Cardiac septum (tissue), 1 donor: ENCODE results near the gene TST. TPM values are rescaled to one million over a fixed set of nuclear protein-coding genes. Genes with fewer than 3 reads are reported as not detected.

Experiments used
- DNase-seq: peaks from one replicate; pipeline ENCODE4 v3.0.0-alpha.2; 2020; ENCODE audit warnings: low spot score
- intact Hi-C: fragments of 100-400 bp; cut with DNase I; formaldehyde crosslinking; loops from one replicate; pipeline ENCODE4 v1.14.0; 2022
- total RNA-seq: library from RNA; stranded (reverse); fragmentation: NEBNext Ultra II Directional; extraction: Animal tissue kit (Norgen Biotek cat#: 25700); gene quantifications from one replicate; pipeline ENCODE4 v1.2.1, GENCODE V29; 2021
- donor health status: DM: no; HTN: no; CAD: no.

The TST gene
- total RNA-seq, 1 donor from 2014 or later, result 29.7 TPM

DNA sequence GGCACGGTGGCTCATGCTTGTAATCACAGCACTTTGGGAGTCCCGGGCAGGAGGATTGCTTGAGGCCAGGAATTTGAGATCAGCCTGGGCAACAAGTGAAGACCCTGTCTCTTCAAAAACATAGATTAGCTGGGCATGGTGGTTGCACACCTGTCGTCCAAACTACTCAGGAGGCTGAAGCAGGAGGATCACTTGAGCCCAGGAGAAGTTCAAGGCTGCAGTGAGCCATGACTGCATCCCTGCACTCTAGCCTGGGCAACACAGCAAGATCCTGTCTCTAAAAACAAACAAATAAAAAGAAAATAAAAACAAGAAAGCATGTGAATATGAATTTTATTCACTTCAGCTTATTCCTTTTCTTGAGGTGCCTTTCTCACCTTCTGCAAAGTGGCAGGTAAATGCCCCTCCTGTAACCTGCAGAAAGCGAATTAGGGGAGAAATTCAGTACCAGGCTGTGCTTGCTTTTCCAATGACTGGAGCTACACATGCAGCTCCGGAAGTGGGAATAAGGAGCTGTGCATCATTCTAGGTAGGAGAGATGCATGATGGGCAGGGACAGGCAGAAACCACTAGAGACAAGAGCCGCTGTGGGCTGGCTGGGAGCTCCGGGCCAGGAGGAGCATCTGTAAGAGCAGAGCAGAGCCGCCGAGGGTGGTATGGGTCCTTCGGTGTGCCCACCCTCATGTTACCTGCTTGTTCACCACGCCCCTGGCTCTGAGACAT, 17.6 kb upstream of the TST start:
- no peak for DNase-seq
- intact Hi-C loops, result no loop called here

DNA sequence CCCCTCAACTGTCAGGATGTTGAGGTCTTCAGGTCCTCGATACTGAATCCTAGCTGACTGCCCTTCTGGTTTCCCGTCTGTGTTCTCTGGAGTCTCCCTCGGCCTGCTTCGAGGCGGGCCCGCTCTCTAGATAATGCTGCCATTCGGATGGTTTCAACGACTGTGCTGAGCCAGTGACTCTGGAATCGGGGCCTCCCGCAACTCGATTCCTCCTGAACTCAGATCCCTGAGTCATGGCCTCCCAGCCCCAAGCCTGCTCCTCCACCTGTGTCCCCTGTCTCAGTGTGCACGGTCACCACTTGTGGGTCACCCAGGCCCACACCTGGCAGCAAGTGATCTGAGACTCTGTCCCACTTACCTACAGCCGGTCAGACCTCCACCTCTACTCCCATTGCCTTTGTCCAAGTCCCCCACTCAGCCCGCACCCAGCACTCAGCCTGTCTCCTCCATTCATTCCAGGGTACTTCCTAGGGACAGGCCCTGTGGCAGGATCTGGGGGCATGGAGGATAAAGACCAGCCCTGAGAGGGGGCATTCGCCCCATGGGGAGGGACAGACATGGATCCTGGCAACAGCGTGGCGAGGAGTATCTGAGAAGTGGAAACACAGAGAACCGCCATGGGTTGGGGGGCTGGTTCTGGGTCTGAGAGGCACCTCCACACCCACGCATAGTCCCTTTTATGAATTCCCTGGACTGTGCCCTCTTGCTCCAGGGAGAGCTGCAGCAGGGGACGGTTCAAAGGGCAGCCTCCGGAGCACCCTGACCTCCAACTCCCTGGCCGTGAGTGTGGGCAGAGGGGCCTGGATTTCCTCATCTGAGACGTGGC, 14.6 kb upstream of the TST start:
- intact Hi-C loops, result no loop called here
- no peak for DNase-seq

DNA sequence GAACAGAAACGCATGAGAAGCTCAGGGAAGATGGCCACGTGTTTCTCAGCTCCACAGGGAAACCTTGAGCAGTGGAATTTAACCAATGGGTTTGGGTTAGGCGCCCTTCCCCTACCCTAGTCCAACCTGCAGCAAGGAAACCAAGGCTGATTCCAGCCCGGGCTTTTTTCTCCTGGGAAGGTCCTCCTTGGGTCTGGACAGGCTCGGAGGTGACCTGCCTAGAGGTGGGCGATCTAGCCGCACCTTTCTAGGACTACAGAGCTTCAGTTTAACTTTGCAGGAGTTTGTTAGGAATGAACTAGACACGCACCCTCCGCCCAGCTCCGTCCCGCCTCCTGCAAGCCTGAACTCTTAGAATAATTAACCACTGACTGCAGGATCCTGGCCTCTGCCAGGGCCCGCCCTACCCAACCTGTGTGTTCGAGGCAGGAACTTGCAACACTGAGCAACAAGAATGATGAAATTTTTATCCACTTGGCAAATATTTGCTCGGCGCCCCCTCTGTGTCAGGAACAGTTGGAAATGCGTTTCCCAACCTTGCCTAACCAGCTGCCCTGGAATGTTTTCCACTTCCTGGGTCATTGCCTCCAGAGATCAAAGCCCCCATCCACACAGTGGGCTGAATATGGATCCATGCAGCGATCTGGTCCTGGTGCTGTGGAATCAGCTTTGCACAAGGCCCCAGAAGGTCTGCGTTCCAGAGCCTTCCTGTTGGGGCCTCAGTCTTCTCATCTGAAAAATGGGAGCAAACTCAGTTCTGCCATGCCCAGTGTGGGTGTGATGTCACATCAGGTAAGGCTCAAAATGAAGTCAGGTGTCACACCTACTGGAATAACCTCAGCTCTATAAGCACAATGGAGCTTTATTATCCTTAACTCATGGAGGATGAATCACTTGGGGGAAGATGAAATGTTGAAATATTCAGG, 13.6 kb upstream of the TST start:
- intact Hi-C loops, result no loop called here
- no peak for DNase-seq

DNA sequence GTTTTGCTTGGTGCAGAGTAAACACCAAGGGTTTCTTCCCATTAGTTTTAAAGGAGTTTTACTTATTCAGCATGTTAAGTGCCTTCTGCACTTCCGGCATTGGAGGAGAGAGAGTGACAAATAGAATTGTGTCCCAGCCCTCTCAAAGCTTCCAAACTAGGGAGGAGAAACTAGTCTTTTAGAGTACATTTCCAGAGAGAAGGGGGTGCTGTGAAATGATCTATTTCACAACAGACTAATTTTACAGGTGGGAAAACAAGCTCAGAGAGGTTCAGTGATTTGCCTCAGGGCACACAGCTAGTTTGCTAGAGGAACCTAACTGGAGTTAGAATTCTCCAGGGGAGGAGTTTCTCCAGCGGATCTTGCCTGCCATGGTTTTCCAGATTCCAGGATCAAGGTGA, 12.9 kb upstream of the TST start:
- intact Hi-C loops, result no loop called here
- no peak for DNase-seq

DNA sequence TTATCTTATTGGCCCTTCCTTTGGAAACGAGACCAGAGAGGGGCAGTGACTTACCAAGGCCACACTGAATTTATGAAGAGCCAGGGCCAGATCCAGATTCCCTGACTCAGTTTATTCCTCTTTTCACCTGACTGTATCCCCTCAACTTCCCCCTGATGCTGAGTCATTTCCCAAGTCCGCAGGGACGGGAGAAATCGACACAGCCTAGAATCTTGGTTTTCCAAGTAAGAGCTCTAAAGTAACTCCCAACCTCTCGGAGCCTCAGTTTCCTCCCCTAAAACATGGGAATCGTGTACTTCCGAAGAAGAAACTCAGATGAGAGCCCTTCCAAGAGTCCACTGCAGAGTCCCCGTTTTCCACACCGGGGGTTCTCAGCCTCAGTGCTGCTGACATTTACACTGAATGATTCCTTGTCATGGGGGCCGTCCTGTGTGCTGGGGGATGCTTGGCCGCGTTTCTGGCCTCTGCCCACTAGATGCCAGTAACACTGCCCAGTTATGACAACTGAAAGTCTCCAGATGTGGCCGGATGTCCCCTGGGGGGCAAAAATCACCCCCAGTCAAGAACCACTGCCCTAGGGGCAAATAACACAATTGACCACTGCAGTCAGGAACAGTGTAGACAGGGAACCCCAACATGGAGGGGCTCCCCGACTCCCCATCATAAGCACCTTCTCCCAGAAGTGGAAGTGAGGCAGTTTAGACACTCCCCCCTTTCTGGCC, 11.5 kb upstream of the TST start:
- intact Hi-C loops, result no loop called here
- no peak for DNase-seq

DNA sequence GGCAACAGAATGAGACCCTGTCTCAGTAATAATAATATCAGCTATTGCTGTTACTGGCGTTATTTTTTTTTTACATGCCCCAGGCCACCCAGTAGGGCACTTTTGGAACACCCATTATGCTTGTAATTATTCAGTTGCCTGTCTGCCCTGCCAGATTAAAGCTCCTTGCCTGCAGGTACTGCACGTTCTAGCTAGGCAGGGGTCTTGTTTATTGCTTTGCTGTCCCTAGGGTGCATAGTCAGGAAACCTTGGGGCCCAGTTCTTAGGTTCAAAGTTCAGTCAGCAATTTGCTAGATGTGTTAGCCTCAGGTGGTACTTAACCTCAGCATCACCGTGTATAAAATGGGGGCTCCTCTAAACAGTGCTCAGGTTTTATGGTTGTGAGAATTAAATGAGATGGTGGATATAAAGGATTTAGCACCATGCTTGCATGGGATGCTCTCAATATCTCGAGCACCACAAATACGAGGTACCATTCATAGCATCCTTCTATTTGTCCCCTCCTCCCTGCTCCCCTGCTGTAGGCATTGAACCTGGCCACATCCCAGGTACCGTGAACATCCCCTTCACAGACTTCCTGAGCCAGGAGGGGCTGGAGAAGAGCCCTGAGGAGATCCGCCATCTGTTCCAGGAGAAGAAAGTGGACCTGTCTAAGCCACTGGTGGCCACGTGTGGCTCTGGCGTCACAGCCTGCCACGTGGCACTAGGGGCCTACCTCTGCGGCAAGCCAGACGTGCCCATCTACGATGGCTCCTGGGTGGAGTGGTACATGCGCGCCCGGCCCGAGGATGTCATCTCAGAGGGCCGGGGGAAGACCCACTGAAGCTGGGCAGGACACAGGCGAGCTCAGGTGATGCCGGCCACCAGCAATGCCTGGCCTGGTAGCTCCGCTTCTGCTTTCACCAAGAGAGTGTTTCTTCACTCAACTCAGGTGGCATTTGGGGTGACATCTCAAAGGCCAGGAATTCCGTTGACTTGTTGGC, 9.7 kb upstream of the TST start:
- intact Hi-C loops, result no loop called here
- no peak for DNase-seq

DNA sequence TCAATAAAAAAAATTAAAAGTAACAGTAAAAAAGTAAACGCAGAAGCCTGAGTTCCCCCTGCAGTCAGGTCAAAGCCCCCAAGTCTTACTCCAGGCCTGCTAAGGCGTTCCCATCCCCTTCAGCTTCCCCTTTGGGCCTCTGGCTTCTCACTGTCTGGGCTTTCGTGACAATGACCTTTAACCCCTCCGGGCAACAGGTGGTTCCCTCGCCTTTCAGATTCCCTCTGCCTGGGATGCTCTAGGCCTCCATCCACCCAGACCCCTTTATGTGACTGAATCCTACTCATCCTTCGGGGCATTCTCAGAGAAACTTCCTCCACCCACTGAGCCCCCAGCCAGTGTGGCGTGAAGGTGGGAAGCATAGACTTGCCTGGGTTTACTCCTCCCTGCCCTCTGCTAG, 8.3 kb upstream of the TST start:
- intact Hi-C loops, result no loop called here
- DNase-seq, result no peak

DNA sequence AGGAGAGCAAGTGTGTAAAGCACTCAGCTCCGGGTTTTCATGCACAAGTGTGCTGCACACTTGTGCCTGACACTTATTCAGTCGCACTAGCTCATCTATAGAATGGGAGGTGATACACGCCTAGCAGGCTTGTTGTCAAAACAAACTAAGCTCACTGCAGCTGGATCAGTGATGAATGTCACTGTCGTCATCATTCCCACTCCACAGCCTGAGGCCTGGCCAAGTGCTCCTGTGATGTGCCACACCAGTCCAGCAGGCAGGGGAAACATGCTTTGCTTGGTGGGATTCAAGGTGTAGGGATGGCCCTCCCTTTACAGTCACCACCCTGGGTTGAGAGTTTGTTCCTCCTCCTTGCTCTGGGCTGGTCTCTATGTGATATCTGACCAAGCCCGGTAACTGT, 7.1 kb upstream of the TST start:
- intact Hi-C loops, result no loop called here
- no peak for DNase-seq

DNA sequence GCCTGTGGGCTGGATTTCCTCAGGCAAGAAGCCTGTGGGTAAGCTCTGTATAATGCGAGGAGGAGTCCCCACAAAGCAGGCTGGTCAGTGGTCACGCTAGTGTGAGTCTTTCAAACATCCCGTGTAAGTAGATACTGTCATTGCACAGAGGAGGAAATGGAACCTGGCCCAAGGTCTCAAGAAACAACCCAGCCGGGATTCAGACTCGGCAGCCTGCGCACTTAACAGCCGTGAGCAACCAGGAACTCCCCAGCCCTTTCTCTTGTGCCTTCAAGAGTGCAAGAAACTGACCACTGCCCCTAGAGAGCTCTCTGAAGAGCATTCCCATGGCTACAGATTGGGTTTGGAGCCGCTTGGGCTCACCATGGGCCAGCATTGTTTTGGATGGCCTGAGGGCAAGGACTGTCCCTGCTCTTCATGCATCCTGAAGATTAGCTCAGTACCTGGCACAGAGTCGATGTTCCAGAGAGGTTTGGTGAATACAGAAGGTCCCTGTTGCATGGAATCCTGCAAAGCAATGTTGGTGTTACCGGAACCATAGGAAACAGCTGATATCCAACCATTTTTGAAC, 6.3 kb upstream of the TST start:
- intact Hi-C loops, result no loop called here
- DNase-seq, result no peak

DNA sequence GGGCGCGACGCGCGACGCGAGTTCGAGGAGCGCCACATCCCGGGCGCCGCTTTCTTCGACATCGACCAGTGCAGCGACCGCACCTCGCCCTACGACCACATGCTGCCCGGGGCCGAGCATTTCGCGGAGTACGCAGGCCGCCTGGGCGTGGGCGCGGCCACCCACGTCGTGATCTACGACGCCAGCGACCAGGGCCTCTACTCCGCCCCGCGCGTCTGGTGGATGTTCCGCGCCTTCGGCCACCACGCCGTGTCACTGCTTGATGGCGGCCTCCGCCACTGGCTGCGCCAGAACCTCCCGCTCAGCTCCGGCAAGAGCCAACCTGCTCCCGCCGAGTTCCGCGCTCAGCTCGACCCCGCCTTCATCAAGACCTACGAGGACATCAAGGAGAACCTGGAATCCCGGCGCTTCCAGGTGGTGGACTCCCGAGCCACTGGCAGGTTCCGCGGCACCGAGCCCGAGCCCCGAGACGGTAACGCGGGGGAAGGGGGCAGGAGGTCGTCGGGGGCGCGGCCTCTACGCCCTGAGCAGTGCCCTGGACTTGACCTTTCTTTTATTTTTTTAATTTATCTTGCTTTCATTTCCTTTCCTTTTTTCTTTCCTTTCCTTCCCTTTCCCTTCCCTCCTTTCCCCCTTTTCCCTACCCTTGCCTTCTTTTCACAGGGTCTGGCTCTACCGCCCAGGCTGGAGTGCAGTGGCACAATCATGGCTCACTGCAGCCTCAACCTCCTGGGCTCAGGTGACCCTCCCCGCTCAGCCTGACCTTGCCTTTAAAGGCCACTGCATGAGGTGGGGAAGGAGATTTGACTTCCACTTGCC, 5.3 kb upstream of the TST start:
- intact Hi-C loops, result no loop called here

DNA sequence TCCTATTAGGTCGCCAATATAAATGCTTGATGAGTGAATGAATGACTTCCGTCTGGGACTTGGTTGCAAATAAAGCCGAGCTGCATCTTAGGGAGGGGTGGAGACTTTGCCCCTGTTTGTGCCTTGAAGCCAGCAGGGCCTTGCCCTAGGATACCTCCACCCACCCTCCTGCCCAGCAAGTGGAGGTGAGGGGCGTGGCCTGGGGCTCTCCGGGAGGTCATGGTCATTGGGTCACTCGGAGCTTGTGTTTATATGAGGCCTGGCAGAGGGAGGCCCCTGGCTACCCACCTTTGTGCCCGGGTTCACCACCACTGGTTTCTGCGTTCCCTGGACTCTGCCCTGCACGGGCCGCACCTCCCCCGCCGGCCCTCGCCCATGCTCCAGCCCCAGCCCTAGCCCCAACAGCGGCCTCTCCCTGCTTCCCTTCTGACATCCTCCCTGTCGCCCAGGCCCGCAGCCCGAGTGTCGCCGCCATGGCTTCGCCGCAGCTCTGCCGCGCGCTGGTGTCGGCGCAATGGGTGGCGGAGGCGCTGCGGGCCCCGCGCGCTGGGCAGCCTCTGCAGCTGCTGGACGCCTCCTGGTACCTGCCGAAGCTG, 4.6 kb upstream of the TST start:
- DNase-seq, result no peak
- intact Hi-C loops, result no loop called here

More for the DNA sequence above, 5.3 kb upstream of the TST start:
- no peak for DNase-seq

DNA sequence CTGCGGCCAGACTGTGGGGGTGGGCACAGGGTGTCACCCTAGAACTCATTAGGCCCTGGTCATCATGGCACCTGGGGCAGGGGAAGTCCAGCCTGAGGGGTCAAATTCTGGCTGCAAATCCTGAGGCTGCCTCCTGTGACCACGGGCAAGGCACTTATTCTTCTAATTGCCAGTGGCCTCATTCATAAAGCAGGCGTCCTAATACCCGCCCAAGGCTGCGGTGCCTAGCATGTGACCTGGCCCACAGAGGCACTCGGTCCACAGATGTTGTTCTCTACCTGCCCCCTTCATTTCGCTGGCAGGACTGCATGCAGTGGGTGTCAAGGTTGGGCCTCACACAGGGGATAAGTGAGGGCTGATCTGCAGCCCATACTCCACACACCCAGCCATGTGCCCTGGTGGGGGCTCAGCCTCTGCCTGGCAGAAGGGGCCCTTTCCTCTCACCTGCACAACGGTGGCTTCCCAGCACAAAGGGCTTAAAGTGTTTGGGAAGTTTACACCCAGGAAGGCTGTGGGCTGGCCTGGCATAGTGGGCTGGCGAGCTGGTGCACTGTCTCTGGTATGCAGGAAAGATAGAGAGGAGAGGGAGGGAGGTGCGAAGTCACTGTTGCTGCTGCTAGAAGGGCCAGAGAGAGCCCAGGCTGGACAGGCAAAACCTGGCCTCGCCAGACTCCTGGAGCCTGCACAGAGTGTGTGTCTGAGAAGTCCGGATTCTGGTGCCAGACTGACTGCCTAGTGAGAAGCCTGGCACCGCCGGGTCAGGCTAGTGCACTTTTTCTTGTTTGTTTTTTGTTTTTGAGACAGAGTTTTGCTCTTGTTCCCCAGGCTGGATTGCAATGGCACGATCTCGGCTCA, 3.5 kb upstream of the TST start:
- no peak for DNase-seq
- intact Hi-C loops, result no loop called here

DNA sequence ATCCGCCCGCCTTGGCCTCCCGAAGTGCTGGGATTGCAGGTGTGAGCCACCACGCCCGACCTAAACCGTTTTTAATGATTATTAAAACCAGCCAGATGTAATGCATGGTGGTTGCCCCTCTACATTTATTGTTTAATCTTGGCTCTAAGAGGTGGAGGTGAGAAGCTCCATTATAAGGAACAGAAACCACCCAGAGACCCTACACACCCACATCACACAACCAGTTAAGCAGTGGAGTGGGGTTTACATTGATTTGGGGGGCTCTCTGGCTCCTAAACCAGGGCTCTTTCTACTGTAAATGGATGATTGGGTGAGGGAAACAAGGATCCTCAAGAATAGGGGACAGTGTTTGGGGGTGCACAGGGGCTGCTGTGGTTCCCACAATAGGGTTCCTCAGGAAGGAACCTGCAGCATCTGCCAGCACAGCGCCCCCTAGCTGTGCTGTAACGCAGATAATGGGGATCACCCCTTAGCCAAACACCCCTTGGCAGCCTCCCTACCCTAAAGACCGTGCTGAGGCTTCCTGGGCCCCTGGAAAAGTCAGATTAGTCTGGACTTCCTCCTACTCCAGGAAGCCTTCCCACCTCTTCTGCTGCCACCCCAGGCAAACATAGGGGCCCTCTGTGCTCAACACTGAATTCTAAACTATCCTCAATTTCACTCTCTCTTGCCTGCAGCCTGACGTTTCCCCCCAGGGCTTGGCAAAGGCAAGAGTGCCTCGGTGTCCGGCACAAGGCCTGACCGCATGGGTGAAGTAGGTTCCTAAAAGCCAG, 2.6 kb upstream of the TST start:
- DNase-seq, result no peak
- intact Hi-C loops, result no loop called here

DNA sequence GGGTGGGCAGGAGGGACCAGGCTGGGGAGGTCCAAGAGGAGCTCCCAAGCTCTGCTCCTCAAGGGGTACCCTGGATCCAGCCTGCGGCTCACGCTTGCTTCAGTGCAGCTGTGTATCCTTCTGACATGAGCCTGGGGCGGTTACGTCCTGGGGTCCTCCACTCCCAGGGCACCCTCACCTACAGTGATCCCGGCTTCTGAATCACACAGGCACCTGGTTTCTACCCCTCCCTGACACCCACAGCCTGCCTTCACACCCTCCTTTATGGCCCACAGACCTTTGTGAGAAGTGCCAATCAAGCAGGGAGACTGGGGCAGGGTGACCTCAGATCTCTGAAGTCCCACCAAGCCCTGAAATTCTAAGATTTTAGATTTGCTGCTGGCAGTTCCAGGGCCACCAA, 1.8 kb upstream of the TST start:
- no peak for DNase-seq
- intact Hi-C loops, result no loop called here

DNA sequence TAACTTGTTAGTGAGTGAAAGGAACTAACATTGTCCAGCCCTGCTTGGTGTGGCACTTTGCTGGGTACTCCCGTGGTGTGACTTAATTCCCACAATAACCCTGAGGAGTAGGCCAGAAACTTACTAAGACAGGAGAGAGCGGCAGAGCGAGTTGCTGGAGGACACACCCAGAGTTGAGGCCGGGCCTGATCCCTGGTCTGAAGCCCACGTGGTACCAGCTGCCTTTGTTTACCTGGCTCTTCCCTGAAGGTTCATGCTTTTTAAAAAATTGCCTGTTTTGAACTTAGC, 889 bp upstream of the TST start:
- no peak for DNase-seq
- intact Hi-C loops, result no loop called here
